Airway epithelial cell (primary cell): ENCODE measurements around the gene PMEL. TPM values are rescaled to one million over a fixed set of nuclear protein-coding genes. Genes with fewer than 3 reads are reported as not detected.

Source experiments
- total RNA-seq: library from RNA; depleted of rRNA; stranded (reverse); fragments of >200 nt; gene quantifications from 2 replicates; pipeline ENCODE4 v1.2.3, GENCODE V29; 2015

Gene PMEL
- 1.9 and 2.6 TPM in 2 replicates for total RNA-seq

GRCh38 chr12:55965941-55966407 lies at the start of gene PMEL:
Gene PMEL, minus strand, starts transcription at chr12:55966042. Its CDS starts 31 bp downstream, at chr12:55966011.

DNA sequence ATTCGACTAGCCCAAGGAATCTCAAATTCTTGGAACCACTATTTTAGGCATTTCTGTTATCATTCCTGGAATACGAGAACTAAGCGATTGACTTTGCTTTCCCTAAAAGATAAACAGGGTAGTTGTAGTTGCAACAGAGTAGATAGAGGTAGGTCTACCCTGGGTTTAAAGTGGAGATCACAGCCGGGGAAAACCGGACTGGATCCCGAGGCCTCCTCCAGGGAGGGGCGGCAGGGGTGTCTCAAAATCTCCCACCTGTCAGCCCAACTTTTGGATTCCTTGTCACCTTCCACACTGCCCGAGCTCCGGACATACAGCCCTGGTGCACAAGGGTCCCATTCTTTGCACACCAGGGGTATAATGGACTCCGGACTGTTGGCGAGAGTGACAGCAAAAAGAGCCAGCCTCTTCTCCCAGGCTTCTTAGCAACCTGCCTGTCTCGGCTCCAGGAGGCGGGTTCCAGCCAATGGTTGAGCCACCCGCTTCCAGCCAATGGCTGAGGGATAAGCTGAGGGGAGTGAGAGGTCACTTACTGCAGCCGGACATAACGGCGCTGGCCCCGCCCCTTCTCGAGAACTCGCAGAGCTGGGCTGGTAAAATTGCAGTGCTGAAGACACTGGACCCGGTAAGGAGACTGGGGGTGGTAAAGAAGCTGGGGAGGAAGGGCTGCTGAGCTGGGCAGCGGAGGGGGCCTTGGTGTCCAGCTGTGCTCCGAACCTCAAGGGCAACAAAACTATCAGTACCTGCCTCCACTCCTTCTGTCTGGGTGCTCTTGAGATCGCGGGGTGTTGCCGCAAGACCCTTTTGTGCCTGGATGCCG lies 31.1 kb upstream of the PMEL start, which contains the start of gene SUOX:
TSS of gene SUOX (plus strand) at position 562 of the 820 bp plus-strand sequence. CDS start 4,946 bp downstream, outside the sequence.

DNA sequence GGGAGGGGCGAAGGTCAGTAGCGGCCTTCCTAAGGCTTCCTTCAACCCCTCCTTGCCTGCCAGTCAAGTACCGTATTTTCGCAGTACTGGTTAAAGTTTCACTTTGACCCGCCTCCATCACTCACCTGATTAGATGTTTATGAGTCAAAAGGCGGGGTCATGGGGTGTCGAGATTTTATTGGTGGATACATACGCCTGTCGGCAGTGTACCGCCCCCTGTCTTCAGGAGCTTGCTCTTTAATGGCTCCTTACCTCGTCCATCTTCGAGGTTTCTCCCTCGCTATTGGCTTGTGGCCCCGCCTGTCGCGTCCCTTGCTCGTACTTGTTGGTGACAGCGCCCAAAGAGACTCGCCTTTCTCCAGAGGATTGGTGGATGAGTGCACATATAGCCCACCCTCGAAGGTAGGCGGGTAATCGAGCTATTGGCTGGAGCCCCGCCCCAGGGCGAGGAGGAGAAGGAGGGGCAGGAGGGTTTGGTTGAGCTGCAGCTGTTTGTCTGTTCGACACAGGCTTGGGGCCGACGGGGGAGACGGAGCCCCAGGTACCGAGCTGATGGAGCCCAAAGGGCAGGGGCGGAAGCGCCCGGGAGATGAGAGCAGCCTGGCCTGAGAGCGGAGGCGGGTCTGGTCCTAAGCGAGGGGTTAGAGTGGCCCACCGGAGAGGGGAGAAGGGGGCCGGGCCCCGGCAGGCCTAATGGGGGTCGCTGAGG lies 7.9 kb upstream of the PMEL start, which contains the start of gene RAB5B:
TSS of gene RAB5B (plus strand) at position 480 of the 709 bp plus-strand sequence. CDS start 12,883 bp downstream, outside the sequence.

GRCh38 chr12:55966408-55967281 lies 803 bp upstream of the PMEL start, which contains the start of gene CDK2:
Gene CDK2, plus strand, starts transcription at chr12:55966830. Its CDS starts 179 bp downstream, at chr12:55967009.

GRCh38 chr12:55930771-55931316 lies 35.0 kb downstream of the PMEL start, which contains the start of gene DGKA:
Gene DGKA, plus strand, starts transcription at chr12:55931162. Its CDS starts 5,342 bp downstream, at chr12:55936504.

GRCh38 chr12:55927588-55928502 lies 38.0 kb downstream of the PMEL start, which contains the start of gene PYM1:
Gene PYM1, minus strand, starts transcription at chr12:55927894. Its CDS starts 133 bp downstream, at chr12:55927761.

Other genes starting within 250 kb of the PMEL start
- gene BLOC1S1, start 250.0 kb downstream of the PMEL start, total RNA-seq, result 108 and 152 TPM in 2 replicates
- gene RDH5, start 245.6 kb downstream of the PMEL start, total RNA-seq, result 0.63 TPM in 1 of 2 replicates, not detected in the other
- 551 and 563 TPM in 2 replicates for gene CD63, start 237.0 kb downstream of the PMEL start, total RNA-seq
- gene GDF11, start 222.9 kb downstream of the PMEL start, total RNA-seq, result 6.0 and 9.2 TPM in 2 replicates
- gene SARNP, start 148.3 kb downstream of the PMEL start, total RNA-seq, result 116 and 121 TPM in 2 replicates
- gene ORMDL2, start 148.0 kb downstream of the PMEL start, total RNA-seq, result 37.2 and 39.4 TPM in 2 replicates
- 19.1 and 29.6 TPM in 2 replicates for gene DNAJC14, start 136.5 kb downstream of the PMEL start, total RNA-seq
- gene MMP19, start 123.1 kb downstream of the PMEL start, total RNA-seq, result 1.1 and 1.2 TPM in 2 replicates
- 57.3 and 64.0 TPM in 2 replicates for gene PYM1, start 38.1 kb downstream of the PMEL start, total RNA-seq
- gene DGKA, start 34.9 kb downstream of the PMEL start, total RNA-seq, result 141 and 497 TPM in 2 replicates
- 36.7 and 43.8 TPM in 2 replicates for gene CDK2, start 788 bp upstream of the PMEL start, total RNA-seq
- 47.2 and 66.3 TPM in 2 replicates for gene RAB5B, start 8.0 kb upstream of the PMEL start, total RNA-seq
- gene SUOX, start 31.2 kb upstream of the PMEL start, total RNA-seq, result 14.6 and 15.9 TPM in 2 replicates
- gene IKZF4, start 55.0 kb upstream of the PMEL start, total RNA-seq, result 2.2 and 4.6 TPM in 2 replicates
- gene RPS26, start 75.9 kb upstream of the PMEL start, total RNA-seq, result 1,471 and 1,883 TPM in 2 replicates
- gene ERBB3, start 114.1 kb upstream of the PMEL start, total RNA-seq, result 22.6 and 36.5 TPM in 2 replicates
- gene PA2G4, start 138.5 kb upstream of the PMEL start, total RNA-seq, result 322 and 323 TPM in 2 replicates
- 4,695 and 6,389 TPM in 2 replicates for gene RPL41, start 150.6 kb upstream of the PMEL start, total RNA-seq
- gene ZC3H10, start 152.2 kb upstream of the PMEL start, total RNA-seq, result 0.98 and 2.2 TPM in 2 replicates
- gene ESYT1, start 162.2 kb upstream of the PMEL start, total RNA-seq, result 152 and 202 TPM in 2 replicates
- gene MYL6B, start 186.5 kb upstream of the PMEL start, total RNA-seq, result 56.0 and 95.3 TPM in 2 replicates
- 1,958 and 2,366 TPM in 2 replicates for gene MYL6, start 192.3 kb upstream of the PMEL start, total RNA-seq
- gene SMARCC2, start 223.4 kb upstream of the PMEL start, total RNA-seq, result 22.7 and 28.4 TPM in 2 replicates